ENCODE measurements around the gene ADISSP. TPM values are rescaled to one million over a fixed set of nuclear protein-coding genes. Genes with fewer than 3 reads are reported as not detected.

Gene ADISSP
- total RNA-seq, 4 donors from 2014 or later = 5.9 to 16.4 (median 9.6) TPM

DNA sequence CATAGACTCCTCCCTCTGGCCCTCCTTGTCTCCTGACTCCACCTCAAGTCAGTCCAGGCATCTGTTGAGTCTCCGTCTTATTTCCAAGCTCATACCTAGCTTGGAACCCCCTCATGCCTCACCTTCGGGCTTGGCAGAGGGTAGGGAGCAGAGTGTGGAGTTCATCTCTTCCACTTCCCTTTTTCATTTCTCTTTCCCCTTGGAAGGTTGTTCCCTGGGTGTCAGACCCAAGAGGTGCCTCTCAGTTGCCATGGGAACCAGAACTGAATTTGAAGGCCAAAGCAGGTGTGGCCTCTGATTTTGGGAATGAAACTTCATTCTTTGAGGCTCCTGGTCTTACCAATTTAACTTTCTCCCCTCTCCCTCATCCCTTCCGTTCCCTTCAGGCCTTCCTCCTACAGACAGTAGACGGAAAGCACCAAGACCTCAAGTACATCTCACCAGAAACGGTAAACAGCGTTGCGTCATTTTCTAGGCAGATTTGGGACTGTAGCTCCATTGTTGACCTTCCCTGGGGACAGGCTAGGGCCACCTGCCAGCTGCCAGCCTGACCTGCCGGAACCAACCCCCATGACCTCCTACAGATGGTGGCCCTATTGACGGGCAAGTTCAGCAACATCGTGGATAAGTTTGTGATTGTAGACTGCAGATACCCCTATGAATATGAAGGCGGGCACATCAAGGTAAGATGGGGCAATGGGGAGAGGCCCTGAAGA, 35.1 kb upstream of the ADISSP start:
- DNase-seq (no peak), ATAC-seq (no peak)
- no peak overlapping the region for H3K4me3 ChIP-seq
- H3K9me3 ChIP-seq = no peaks in the 10 kb centered on the region
- TF ChIP-seq POLR2A (IDR thresholded peaks at IDR 0.05) = no peak
- TF ChIP-seq, protein P1, sequence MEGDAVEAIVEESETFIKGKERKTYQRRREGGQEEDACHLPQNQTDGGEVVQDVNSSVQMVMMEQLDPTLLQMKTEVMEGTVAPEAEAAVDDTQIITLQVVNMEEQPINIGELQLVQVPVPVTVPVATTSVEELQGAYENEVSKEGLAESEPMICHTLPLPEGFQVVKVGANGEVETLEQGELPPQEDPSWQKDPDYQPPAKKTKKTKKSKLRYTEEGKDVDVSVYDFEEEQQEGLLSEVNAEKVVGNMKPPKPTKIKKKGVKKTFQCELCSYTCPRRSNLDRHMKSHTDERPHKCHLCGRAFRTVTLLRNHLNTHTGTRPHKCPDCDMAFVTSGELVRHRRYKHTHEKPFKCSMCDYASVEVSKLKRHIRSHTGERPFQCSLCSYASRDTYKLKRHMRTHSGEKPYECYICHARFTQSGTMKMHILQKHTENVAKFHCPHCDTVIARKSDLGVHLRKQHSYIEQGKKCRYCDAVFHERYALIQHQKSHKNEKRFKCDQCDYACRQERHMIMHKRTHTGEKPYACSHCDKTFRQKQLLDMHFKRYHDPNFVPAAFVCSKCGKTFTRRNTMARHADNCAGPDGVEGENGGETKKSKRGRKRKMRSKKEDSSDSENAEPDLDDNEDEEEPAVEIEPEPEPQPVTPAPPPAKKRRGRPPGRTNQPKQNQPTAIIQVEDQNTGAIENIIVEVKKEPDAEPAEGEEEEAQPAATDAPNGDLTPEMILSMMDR (IDR thresholded peaks at IDR 0.05 in 4 of 5, conservative IDR thresholded peaks at IDR 0.05 in 1 of 5) = no peak
- in situ Hi-C loops (cut with MboI; ENCODE audit: low sequenced_read_pairs in 4 of 4) (no loop called here), intact Hi-C loops (cut with DNase I; ENCODE audit: low total_unique reads) (no loop called here)
- no peaks in the 10 kb centered on the region for H3K36me3 ChIP-seq
- H3K4me1 ChIP-seq = peaks cover 12 to 22% of the 10 kb centered on the region in 2 donors
- H3K27me3 ChIP-seq = no peaks in the 10 kb centered on the region
- H3K27ac ChIP-seq = no peak overlapping the region

DNA sequence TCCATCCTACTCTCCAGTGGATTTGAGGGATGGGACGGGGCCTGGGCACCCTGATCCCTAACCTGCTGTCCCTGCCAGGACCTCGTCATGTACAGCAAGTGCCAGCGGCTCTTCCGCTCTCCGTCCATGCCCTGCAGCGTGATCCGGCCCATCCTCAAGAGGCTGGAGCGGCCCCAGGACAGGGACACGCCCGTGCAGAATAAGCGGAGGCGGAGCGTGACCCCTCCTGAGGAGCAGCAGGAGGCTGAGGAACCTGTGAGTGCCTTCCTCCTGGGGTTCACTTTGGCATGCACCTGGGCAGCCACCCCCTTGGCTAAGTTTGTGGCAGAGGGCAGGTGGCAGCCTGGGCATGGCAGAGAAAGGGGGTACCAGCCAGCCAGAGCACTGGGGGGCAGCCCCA, 34.3 kb upstream of the ADISSP start:
- Histone ChIP-seq H3K27me3 (no peaks in the 10 kb centered on the region), H3K36me3 (no peaks in the 10 kb centered on the region), H3K9me3 (no peaks in the 10 kb centered on the region), H3K27ac (no peak overlapping the region), H3K4me1 (peaks cover 9 to 14% of the 10 kb centered on the region in 2 donors), H3K4me3 (no peak overlapping the region)
- intact Hi-C loops (cut with DNase I; ENCODE audit: low total_unique reads) = no loop called here
- ATAC-seq (no peak), DNase-seq (no peak)
- TF ChIP-seq POLR2A (IDR thresholded peaks at IDR 0.05) = no peak
- TF ChIP-seq, protein P1 (IDR thresholded peaks at IDR 0.05 in 4 of 5, conservative IDR thresholded peaks at IDR 0.05 in 1 of 5) = no peak
- in situ Hi-C loops (cut with MboI; ENCODE audit: low sequenced_read_pairs in 4 of 4) = no loop called here

DNA sequence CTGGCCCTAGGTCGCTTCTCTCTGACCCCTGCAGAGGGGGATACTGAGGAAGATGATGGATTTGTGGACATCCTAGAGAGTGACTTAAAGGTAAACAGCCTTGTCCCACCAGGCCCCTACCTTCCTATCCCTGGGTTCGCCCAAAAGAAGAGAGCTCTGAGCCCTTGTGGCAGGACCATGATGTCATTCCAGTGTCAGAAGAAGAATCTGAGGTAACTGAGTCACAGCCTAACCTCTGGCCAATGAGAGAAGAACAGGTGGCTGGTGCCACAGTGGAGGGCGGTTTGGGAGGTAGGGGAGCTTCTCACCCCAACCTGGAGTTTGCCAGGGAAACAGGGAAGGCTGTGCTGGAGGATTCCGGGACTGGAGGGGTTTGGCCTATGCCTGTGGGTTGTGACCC, 33.7 kb upstream of the ADISSP start:
- DNase-seq = no peak
- no peaks in the 10 kb centered on the region for H3K27me3 ChIP-seq
- ATAC-seq = no peak
- H3K9me3 ChIP-seq = no peaks in the 10 kb centered on the region
- H3K4me3 ChIP-seq = no peak overlapping the region
- no peaks in the 10 kb centered on the region for H3K36me3 ChIP-seq
- no peak overlapping the region for H3K27ac ChIP-seq
- H3K4me1 ChIP-seq = peaks cover 9 to 12% of the 10 kb centered on the region in 2 donors
- in situ Hi-C loops (cut with MboI; ENCODE audit: low sequenced_read_pairs in 4 of 4) = no loop called here
- intact Hi-C loops (cut with DNase I; ENCODE audit: low total_unique reads) = no loop called here
- TF ChIP-seq, protein P1 (IDR thresholded peaks at IDR 0.05 in 4 of 5, conservative IDR thresholded peaks at IDR 0.05 in 1 of 5) = no peak
- TF ChIP-seq POLR2A (IDR thresholded peaks at IDR 0.05) = no peak

DNA sequence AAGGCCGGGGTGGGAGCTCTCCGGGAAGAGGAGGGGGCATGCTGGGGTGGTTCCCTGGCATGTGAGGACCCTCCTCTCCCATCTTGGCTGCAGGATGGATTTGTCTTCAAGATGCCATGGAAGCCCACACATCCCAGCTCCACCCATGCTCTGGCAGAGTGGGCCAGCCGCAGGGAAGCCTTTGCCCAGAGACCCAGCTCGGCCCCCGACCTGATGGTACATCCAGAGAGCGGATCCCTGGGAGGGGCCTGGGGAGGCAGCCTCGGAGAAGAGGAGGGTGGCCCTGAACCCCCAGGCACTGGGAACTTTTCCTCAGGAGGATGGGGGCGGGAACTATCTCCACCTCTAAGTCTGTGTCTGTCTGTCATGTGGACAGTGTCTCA, 33.3 kb upstream of the ADISSP start:
- Histone ChIP-seq H3K27ac (no peak overlapping the region), H3K36me3 (no peaks in the 10 kb centered on the region), H3K4me3 (no peak overlapping the region), H3K4me1 (peaks cover 5 to 8% of the 10 kb centered on the region in 2 donors), H3K27me3 (no peaks in the 10 kb centered on the region), H3K9me3 (no peaks in the 10 kb centered on the region)
- DNase-seq (no peak), ATAC-seq (no peak)
- intact Hi-C loops (cut with DNase I; ENCODE audit: low total_unique reads) (no loop called here), in situ Hi-C loops (cut with MboI; ENCODE audit: low sequenced_read_pairs in 4 of 4) (no loop called here)
- no peak for TF ChIP-seq POLR2A (IDR thresholded peaks at IDR 0.05)
- TF ChIP-seq, protein P1 (IDR thresholded peaks at IDR 0.05 in 4 of 5, conservative IDR thresholded peaks at IDR 0.05 in 1 of 5) = no peak
